ENCODE measurements around the gene OR14J1. TPM values are rescaled to one million over a fixed set of nuclear protein-coding genes. Genes with fewer than 3 reads are reported as not detected.

Gene OR14J1
- total RNA-seq, 2 donors from 2014 or later = not detected

Other genes with a start within 250 kb of the OR14J1 start
- not detected for gene OR2B3, start 214.4 kb upstream of the OR14J1 start, total RNA-seq
- not detected for gene OR2J1, start 202.2 kb upstream of the OR14J1 start, total RNA-seq
- gene OR2J3, start 193.6 kb upstream of the OR14J1 start, total RNA-seq = not detected
- gene OR2J2, start 130.8 kb upstream of the OR14J1 start, total RNA-seq = not detected
- not detected for gene OR5V1, start 67.2 kb downstream of the OR14J1 start, total RNA-seq
- not detected for gene OR12D3, start 73.6 kb downstream of the OR14J1 start, total RNA-seq
- not detected for gene OR12D2, start 93.9 kb downstream of the OR14J1 start, total RNA-seq
- not detected for gene OR12D1, start 113.2 kb downstream of the OR14J1 start, total RNA-seq
- gene OR10C1, start 137.6 kb downstream of the OR14J1 start, total RNA-seq = not detected
- gene OR11A1, start 155.4 kb downstream of the OR14J1 start, total RNA-seq = not detected
- not detected for gene OR2H1, start 155.5 kb downstream of the OR14J1 start, total RNA-seq
- under 1 TPM in 1 of 2 donors, not detected in 1; 0.28 TPM for gene MAS1L, start 186.3 kb downstream of the OR14J1 start, total RNA-seq